Neuronal stem cell (in vitro differentiated cells): Measurements from ENCODE around the gene ROBO2.

ENCODE experiments used
- DNase-seq: peaks from one replicate; pipeline ENCODE4 v3.0.0-alpha.2; 2013; ENCODE audit warnings: low spot score
- H2AFZ ChIP-seq: one replicate; pipeline ENCODE4 v1.6.1; 2013; ENCODE audit warnings: mild to moderate bottlenecking, low read length, inconsistent platforms
- H2AK5ac ChIP-seq: 2 replicates; pipeline ENCODE4 v1.6.1; 2013; ENCODE audit warnings: low read depth, mild to moderate bottlenecking, inconsistent platforms, low read length, moderate library complexity, mixed read lengths
- H2BK120ac ChIP-seq: 2 replicates; pipeline ENCODE4 v1.6.1; 2013; ENCODE audit warnings: low read depth, mild to moderate bottlenecking, inconsistent platforms, low read length, moderate library complexity, mixed read lengths
- H2BK12ac ChIP-seq: one replicate; pipeline ENCODE4 v1.6.1; 2013; ENCODE audit warnings: low read length, inconsistent platforms
- H2BK15ac ChIP-seq: 2 replicates; pipeline ENCODE4 v1.6.1; 2013; ENCODE audit warnings: mild to moderate bottlenecking, low read length, inconsistent platforms, mixed read lengths
- H2BK5ac ChIP-seq: one replicate; pipeline ENCODE4 v1.6.1; 2013; ENCODE audit warnings: inconsistent platforms, mild to moderate bottlenecking, low read length, moderate library complexity
- H3K14ac ChIP-seq: one replicate; pipeline ENCODE4 v1.6.1; 2013; ENCODE audit warnings: low read length, inconsistent platforms
- H3K18ac ChIP-seq: 2 replicates; pipeline ENCODE4 v1.6.1; 2013; ENCODE audit warnings: low read length, inconsistent platforms
- H3K23ac ChIP-seq: 2 replicates; pipeline ENCODE4 v1.6.1; 2013; ENCODE audit warnings: low read depth, mild to moderate bottlenecking, mixed read lengths, low read length, inconsistent platforms; ENCODE audit not compliant: poor library complexity
- H3K27ac ChIP-seq: replicated peaks from 3 replicates; pipeline ENCODE4 v1.5.1; 2013; ENCODE audit warnings: low read length, inconsistent platforms
- H3K27me3 ChIP-seq, 3 experiments: 2 replicates each; pipeline ENCODE4 v1.6.1; 2013; ENCODE audit warnings: low read length in 3 of 3, mild to moderate bottlenecking in 2 of 3, inconsistent platforms in 1 of 3, low read depth in 1 of 3, mixed read lengths in 1 of 3, moderate library complexity in 1 of 3; ENCODE audit not compliant: control insufficient read depth in 3 of 3, insufficient read depth in 3 of 3
- H3K36me3 ChIP-seq, 2 donors: replicated peaks in 1 of 2; 2 replicates each; pipeline ENCODE4 v1.6.1; 2013; ENCODE audit warnings: low read length in 2 of 2; ENCODE audit not compliant: control insufficient read depth in 2 of 2, insufficient read depth in 2 of 2
- H3K4ac ChIP-seq: 2 replicates; pipeline ENCODE4 v1.6.1; 2013; ENCODE audit warnings: inconsistent platforms, mild to moderate bottlenecking, low read length, moderate library complexity
- H3K4me1 ChIP-seq, 2 donors: 1 replicate in 1 of 2; 2 replicates in 1 of 2; pipeline ENCODE4 v1.6.1; 2013; ENCODE audit warnings: low read length in 2 of 2, low read depth in 1 of 2; ENCODE audit not compliant: control insufficient read depth in 2 of 2, insufficient read depth in 1 of 2
- H3K4me2 ChIP-seq: one replicate; pipeline ENCODE4 v1.6.1; 2013; ENCODE audit warnings: mild to moderate bottlenecking, low read length, inconsistent platforms; ENCODE audit not compliant: insufficient read depth, poor library complexity, severe bottlenecking
- H3K4me3 ChIP-seq, 2 donors: 2 replicates each; pipeline ENCODE4 v1.5.1; 2013; ENCODE audit warnings: low read length in 2 of 2, mild to moderate bottlenecking in 2 of 2, inconsistent platforms in 1 of 2, moderate library complexity in 1 of 2
- H3K79me1 ChIP-seq: one replicate; pipeline ENCODE4 v1.6.1; 2013; ENCODE audit warnings: low read depth, mild to moderate bottlenecking, inconsistent platforms, low read length, moderate library complexity
- H3K9ac ChIP-seq: one replicate; pipeline ENCODE4 v1.6.1; 2013; ENCODE audit warnings: mild to moderate bottlenecking, low read depth, low read length, inconsistent platforms; ENCODE audit not compliant: poor library complexity
- H3K9me3 ChIP-seq, 2 donors: replicated peaks in 1 of 2; 2 replicates each; pipeline versions ENCODE3 to v1.6.1; 2013; ENCODE audit warnings: low read length in 2 of 2, mild to moderate bottlenecking in 2 of 2, inconsistent platforms in 1 of 2, low read depth in 1 of 2, mixed read lengths in 1 of 2, moderate library complexity in 1 of 2; ENCODE audit not compliant: control insufficient read depth in 2 of 2, insufficient read depth in 1 of 2
- H4K8ac ChIP-seq: one replicate; pipeline ENCODE4 v1.6.1; 2013; ENCODE audit warnings: low read depth, mild to moderate bottlenecking, inconsistent platforms, low read length, moderate library complexity
- H4K91ac ChIP-seq: one replicate; pipeline ENCODE4 v1.6.1; 2013; ENCODE audit warnings: low read length, low read depth, mild to moderate bottlenecking, inconsistent platforms; ENCODE audit not compliant: poor library complexity
- WGBS, 2 donors: extraction: QIAGEN DNeasy Blood & Tissue Kit; methylation state at CpG; one replicate each; pipeline ENCODE4 v1.1.7; 2013; ENCODE audit warnings: missing lambda C conversion rate in 2 of 2, mixed read lengths in 1 of 2; ENCODE audit not compliant: insufficient read length in 2 of 2, insufficient replicate concordance in 1 of 2; ENCODE audit errors: extremely low coverage in 2 of 2; 5-methylcytosine and 5-hydroxymethylcytosine counted together

The ROBO2 gene

GRCh38 chr3:77381431-77381830, 341.5 kb downstream of the ROBO2 start:
- H3K18ac ChIP-seq: no peak overlapping the region
- H2AK5ac ChIP-seq: no peak overlapping the region
- H3K9ac ChIP-seq: no peak overlapping the region
- no peak overlapping the region for H3K4me2 ChIP-seq
- H2BK15ac ChIP-seq: no peak overlapping the region
- H4K8ac ChIP-seq: no peak overlapping the region
- no peak overlapping the region for H2BK12ac ChIP-seq
- no peaks in the 10 kb centered on the region for H3K79me1 ChIP-seq
- H3K14ac ChIP-seq: no peak overlapping the region
- H3K27me3 ChIP-seq: no peaks in the 10 kb centered on the region
- H3K4me3 ChIP-seq: no peak overlapping the region
- H4K91ac ChIP-seq: no peak overlapping the region
- H2BK120ac ChIP-seq: no peak overlapping the region
- H3K36me3 ChIP-seq: no peaks in the 10 kb centered on the region
- no peaks in the 10 kb centered on the region for H3K9me3 ChIP-seq
- no peak overlapping the region for H3K27ac ChIP-seq
- H2BK5ac ChIP-seq: no peak overlapping the region
- WGBS, 2 donors: no CpG with 5 or more reads among the region's 1 CpG
- no peak overlapping the region for H3K4ac ChIP-seq
- DNase-seq: no peak
- H3K23ac ChIP-seq: no peak overlapping the region
- no peaks in the 10 kb centered on the region for H3K4me1 ChIP-seq
- H2AFZ ChIP-seq: no peak overlapping the region

- H3K14ac ChIP-seq: no peak overlapping the region
- H2BK5ac ChIP-seq: no peak overlapping the region
- H3K27me3 ChIP-seq: no peaks in the 10 kb centered on the region
- no peak overlapping the region for H3K4me3 ChIP-seq
- H3K9me3 ChIP-seq: no peaks in the 10 kb centered on the region
- H3K9ac ChIP-seq: no peak overlapping the region
- no peak overlapping the region for H3K23ac ChIP-seq
- H2BK12ac ChIP-seq: no peak overlapping the region
- H3K4me1 ChIP-seq: no peaks in the 10 kb centered on the region
- peak; percentile 9 for DNase-seq
- H3K18ac ChIP-seq: no peak overlapping the region
- H4K91ac ChIP-seq: no peak overlapping the region
- H3K4ac ChIP-seq: no peak overlapping the region
- H2AK5ac ChIP-seq: no peak overlapping the region
- WGBS, 2 donors: no CpG with 5 or more reads among the region's 5 CpGs
- H3K27ac ChIP-seq: no peak overlapping the region
- no peaks in the 10 kb centered on the region for H3K79me1 ChIP-seq
- H3K4me2 ChIP-seq: no peak overlapping the region
- H2BK15ac ChIP-seq: no peak overlapping the region
- no peak overlapping the region for H4K8ac ChIP-seq
- H2AFZ ChIP-seq: no peak overlapping the region
- no peaks in the 10 kb centered on the region for H3K36me3 ChIP-seq
- H2BK120ac ChIP-seq: no peak overlapping the region
Observed at GRCh38 chr3:77392181-77392580, 352.3 kb downstream of the ROBO2 start.

- DNase-seq: no peak
- Histone ChIP-seq H2BK120ac (no peak overlapping the region), H4K8ac (no peak overlapping the region), H3K14ac (no peak overlapping the region), H2AFZ (no peak overlapping the region), H3K23ac (no peak overlapping the region), H3K79me1 (no peaks in the 10 kb centered on the region), H2AK5ac (no peak overlapping the region), H3K27ac (no peak overlapping the region), H4K91ac (no peak overlapping the region), H2BK5ac (no peak overlapping the region), H3K18ac (no peak overlapping the region), H3K4ac (no peak overlapping the region), H3K4me3 (no peak overlapping the region), H3K36me3 (no peaks in the 10 kb centered on the region), H3K4me2 (no peak overlapping the region), H3K4me1 (no peaks in the 10 kb centered on the region), H2BK12ac (no peak overlapping the region), H2BK15ac (no peak overlapping the region), H3K9me3 (no peaks in the 10 kb centered on the region), H3K9ac (no peak overlapping the region), H3K27me3 (no peaks in the 10 kb centered on the region)
- no CpG with 5 or more reads among the region's 5 CpGs for WGBS, 2 donors
Observed at GRCh38 chr3:77394046-77394445, 354.1 kb downstream of the ROBO2 start.

GRCh38 chr3:77404871-77405270, 365.0 kb downstream of the ROBO2 start:
- Histone ChIP-seq H3K36me3 (no peaks in the 10 kb centered on the region), H3K4ac (no peak overlapping the region), H3K9ac (no peak overlapping the region), H3K4me3 (no peak overlapping the region), H2BK120ac (no peak overlapping the region), H3K27me3 (no peaks in the 10 kb centered on the region), H2AK5ac (no peak overlapping the region), H4K8ac (no peak overlapping the region), H4K91ac (no peak overlapping the region), H3K4me2 (no peak overlapping the region), H2AFZ (no peak overlapping the region), H3K4me1 (no peaks in the 10 kb centered on the region), H3K79me1 (no peaks in the 10 kb centered on the region), H3K14ac (no peak overlapping the region), H3K9me3 (no peaks in the 10 kb centered on the region), H3K18ac (no peak overlapping the region), H3K23ac (no peak overlapping the region), H3K27ac (no peak overlapping the region), H2BK15ac (no peak overlapping the region), H2BK12ac (no peak overlapping the region), H2BK5ac (no peak overlapping the region)
- no peak for DNase-seq
- WGBS, 2 donors: no CpG with 5 or more reads among the region's 1 CpG
